Heart right ventricle (tissue), 16 donors: ENCODE data around the gene TROAP. TPM values are rescaled to one million over a fixed set of nuclear protein-coding genes. Genes with fewer than 3 reads are reported as not detected.

Experiments
- ATAC-seq, 8 donors: fragments of 200-7000 bp; cut with Tn5 transposase; one replicate each; pipeline ENCODE4 v1.9.1; 2020; ENCODE audit warnings: mild to moderate bottlenecking in 8 of 8, moderate library complexity in 8 of 8, moderate number of reproducible peaks in 1 of 8
- DNase-seq, 2 donors: peaks; one replicate each; pipeline ENCODE4 v3.0.0-alpha.2; 2020
- H3K27ac ChIP-seq, 10 donors: fragments of 200-600 bp; sonication (generic) in 2 of 10; one replicate each; pipeline versions ENCODE4 v1.5.0 to v1.8.0; 2020 to 2022; ENCODE audit warnings: mild to moderate bottlenecking in 3 of 10
- H3K27me3 ChIP-seq, 7 donors: fragments of 200-600 bp; one replicate each; pipeline ENCODE4 v1.8.0; 2021 to 2022; ENCODE audit warnings: mild to moderate bottlenecking in 2 of 7
- H3K36me3 ChIP-seq, 9 donors: fragments of 200-600 bp; sonication (generic) in 1 of 9; one replicate each; pipeline versions ENCODE4 v1.5.0 to v1.8.0; 2020 to 2022; ENCODE audit warnings: mild to moderate bottlenecking in 2 of 9
- H3K4me1 ChIP-seq, 9 donors: fragments of 200-600 bp; sonication (generic) in 1 of 9; one replicate each; pipeline versions ENCODE4 v1.5.0 to v1.8.0; 2020 to 2022; ENCODE audit warnings: mild to moderate bottlenecking in 4 of 9
- H3K4me3 ChIP-seq, 10 donors: fragments of 200-600 bp; sonication (generic) in 2 of 10; one replicate each; pipeline versions ENCODE4 v1.5.0 to v1.8.0; 2020 to 2022; ENCODE audit warnings: mild to moderate bottlenecking in 7 of 10, moderate library complexity in 2 of 10
- H3K9me3 ChIP-seq, 11 donors: fragments of 200-600 bp in 10 of 11; sonication (generic) in 2 of 11; one replicate each; pipeline versions ENCODE4 v1.5.0 to v1.8.0; 2013 to 2022; ENCODE audit warnings: mild to moderate bottlenecking in 2 of 11, control low read depth in 1 of 11, moderate library complexity in 1 of 11
- WGBS, 2 donors: extraction: QIAGEN DNeasy Blood & Tissue Kit; methylation state at CpG; one replicate each; pipeline ENCODE4 v1.1.7; 2013; ENCODE audit warnings: inconsistent platforms in 1 of 2; 5-methylcytosine and 5-hydroxymethylcytosine counted together
- intact Hi-C, 10 donors: fragments of 100-400 bp; cut with DNase I; formaldehyde crosslinking; loops; one replicate each; pipeline versions ENCODE4 v1.11.1 to v1.14.2; 2022
- polyA plus RNA-seq, 2 donors: library from polyadenylated mRNA; stranded (reverse); fragments of 200-250 nt; gene quantifications; one replicate each; pipeline ENCODE4 v1.2.3, GENCODE V29; 2013
- total RNA-seq, 10 donors: library from RNA; stranded (reverse); fragmentation: NEBNext Ultra II Directional in 3 of 10; extraction: Animal tissue kit (Norgen Biotek cat#: 25700) in 3 of 10; gene quantifications; one replicate each; pipeline versions ENCODE4 v1.2.1 to v1.2.4, GENCODE V29; 2021 to 2023
- TF ChIP-seq, protein P1 (sequence below), 9 donors: fragments of 200-600 bp; sonication (generic) in 2 of 9; IDR thresholded peaks; one replicate each; pipeline versions ENCODE4 v1.5.0 to v1.8.0; 2021 to 2022; ENCODE audit warnings: antibody characterized with exemption in 9 of 9, mild to moderate bottlenecking in 5 of 9, moderate library complexity in 1 of 9
- donor health status: Arrhythmogenic right ventricular cardiomyopathy.
- donor health status: ischemic (EF 13 %, LVEDD 7.1; RV severe dilation, severe dysfunction).
- donor health status: healthy with polysubstance abuse.
- donor health status: DM: no; HTN: yes; CAD: no.
- donor health status: DM: no; HTN: no; CAD: no.
- donor health status: ischemic (EF 25% LVEDD 6.9; RV normal size, moderate dysfunction).
- donor health status: ischemic (EF 25% LVEDD 5.7; RV mildly dilated, moderate dysfunction).
- donor health status: healthy.
- donor health status: DM: yes; HTN: yes; CAD: no.
- donor health status: Ischemic cardiomyopathy.
- donor health status: ischemic (EF 35%, LVEDD 5.7; RV mildly dilated, moderate dysfunction).
- donor health status: nonischemic (EF 11% LVEDD 7.7; RV severe dilation, severe dysfunction).
- donor health status: DM: yes; HTN: yes; CAD: no.
- donor health status: PGD.
- donor health status: ischemic (EF 29% LVEDD 5.4; RV normal size, mild dysfunction).
- donor health status: nonischemic (EF 23%, LVEDD 6.1; RV moderate dilation, normal function).

TROAP gene
- total and polyA plus RNA-seq, 12 donors, result 0.20 to 4.9 (median 0.72) TPM; not detected in 3

DNA sequence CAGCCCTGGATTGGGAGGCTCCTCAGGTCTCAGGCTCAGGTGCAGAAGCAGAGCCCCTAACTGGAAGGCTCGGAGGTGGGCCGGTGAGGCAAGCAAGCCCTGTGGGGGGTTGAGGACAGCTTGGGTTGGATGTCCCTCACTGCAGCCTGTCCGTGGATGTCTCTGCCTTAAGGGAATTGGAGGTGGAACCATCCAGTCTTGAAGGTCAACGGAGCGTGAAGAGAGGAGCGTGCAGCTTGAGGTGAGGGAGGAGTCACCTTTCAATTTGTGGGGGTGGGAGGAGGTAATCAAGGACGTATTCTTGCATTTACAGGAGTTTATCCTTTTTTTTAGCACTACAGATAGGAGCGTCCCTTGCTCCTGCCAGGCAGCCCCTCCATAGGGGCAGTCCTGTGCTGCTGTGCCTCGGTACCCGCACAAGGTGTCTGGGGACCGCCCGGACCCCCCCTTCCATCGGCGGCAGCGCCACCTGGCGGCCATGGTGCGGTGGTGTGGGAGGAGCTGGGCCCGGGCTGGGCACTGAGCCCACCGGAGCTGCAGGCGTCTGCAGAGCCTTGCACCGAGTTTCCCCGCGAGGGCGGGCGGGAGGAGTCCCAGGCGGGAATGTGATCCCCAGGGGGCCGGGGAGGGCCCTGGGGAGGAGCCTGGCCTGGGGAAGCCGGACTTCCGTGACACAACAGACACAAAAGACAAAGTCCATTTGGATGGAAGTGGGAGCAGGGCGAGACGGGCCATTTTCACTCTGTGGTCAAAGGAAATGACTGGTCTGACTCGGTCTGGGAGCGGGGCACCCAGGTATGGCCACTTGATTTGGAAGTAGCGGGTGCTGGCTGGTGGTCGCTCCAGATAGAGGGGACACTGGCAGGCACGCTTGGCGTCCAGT, 24.5 kb downstream of the TROAP start:
- TF ChIP-seq, protein P1, sequence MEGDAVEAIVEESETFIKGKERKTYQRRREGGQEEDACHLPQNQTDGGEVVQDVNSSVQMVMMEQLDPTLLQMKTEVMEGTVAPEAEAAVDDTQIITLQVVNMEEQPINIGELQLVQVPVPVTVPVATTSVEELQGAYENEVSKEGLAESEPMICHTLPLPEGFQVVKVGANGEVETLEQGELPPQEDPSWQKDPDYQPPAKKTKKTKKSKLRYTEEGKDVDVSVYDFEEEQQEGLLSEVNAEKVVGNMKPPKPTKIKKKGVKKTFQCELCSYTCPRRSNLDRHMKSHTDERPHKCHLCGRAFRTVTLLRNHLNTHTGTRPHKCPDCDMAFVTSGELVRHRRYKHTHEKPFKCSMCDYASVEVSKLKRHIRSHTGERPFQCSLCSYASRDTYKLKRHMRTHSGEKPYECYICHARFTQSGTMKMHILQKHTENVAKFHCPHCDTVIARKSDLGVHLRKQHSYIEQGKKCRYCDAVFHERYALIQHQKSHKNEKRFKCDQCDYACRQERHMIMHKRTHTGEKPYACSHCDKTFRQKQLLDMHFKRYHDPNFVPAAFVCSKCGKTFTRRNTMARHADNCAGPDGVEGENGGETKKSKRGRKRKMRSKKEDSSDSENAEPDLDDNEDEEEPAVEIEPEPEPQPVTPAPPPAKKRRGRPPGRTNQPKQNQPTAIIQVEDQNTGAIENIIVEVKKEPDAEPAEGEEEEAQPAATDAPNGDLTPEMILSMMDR (IDR thresholded peaks at IDR 0.05), result peak; percentile 88 to 99 (median 98)
- intact Hi-C loops, result loop anchor here in 1 of 10 donors (10.0 kb wide), 1 partner anchor 53 kb away; the partner anchor contains the start of gene PRPH

DNA sequence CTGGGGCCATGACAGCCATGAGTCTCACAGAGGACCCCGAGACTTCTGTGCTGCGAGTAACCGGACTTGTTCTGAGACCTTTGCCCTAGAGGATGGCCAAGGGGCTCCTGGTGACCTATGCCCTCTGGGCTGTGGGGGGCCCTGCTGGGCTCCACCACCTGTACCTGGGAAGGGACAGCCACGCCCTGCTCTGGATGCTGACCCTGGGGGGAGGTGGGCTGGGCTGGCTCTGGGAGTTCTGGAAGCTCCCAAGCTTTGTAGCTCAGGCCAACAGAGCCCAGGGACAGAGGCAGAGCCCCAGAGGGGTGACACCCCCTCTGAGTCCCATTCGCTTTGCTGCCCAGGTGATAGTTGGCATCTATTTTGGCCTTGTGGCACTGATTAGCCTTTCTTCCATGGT, 25.7 kb downstream of the TROAP start:
- DNase-seq, result no peak
- H3K4me3 ChIP-seq, result no peak overlapping the region
- H3K9me3 ChIP-seq, result no peaks in the 10 kb centered on the region
- H3K36me3 ChIP-seq, result no peaks in the 10 kb centered on the region
- ATAC-seq, result no peak
- TF ChIP-seq, protein P1 (IDR thresholded peaks at IDR 0.05), result no peak
- intact Hi-C loops, result loop anchor here in 1 of 10 donors (10.0 kb wide), 1 partner anchor 54 kb away; the partner anchor contains the start of gene PRPH
- no peak overlapping the region for H3K27ac ChIP-seq
- WGBS, 2 donors, result 95 to 96% methylated on average over 5 of the region's 5 CpGs
- peaks cover 22 to 98% (median 75%) of the 10 kb centered on the region in 7 donors for H3K27me3 ChIP-seq
- H3K4me1 ChIP-seq, result peaks cover 22 to 43% (median 37%) of the 10 kb centered on the region in 9 donors

More for the DNA sequence above, 24.5 kb downstream of the TROAP start:
- DNase-seq, result peak; percentile 77 to 83
- 7 to 10% methylated on average over 34 to 37 of the region's 37 CpGs for WGBS, 2 donors
- H3K9me3 ChIP-seq, result no peaks in the 10 kb centered on the region
- H3K4me1 ChIP-seq, result peaks cover 28 to 55% (median 47%) of the 10 kb centered on the region in 9 donors
- peak; percentile 87 to 95 (median 92) for ATAC-seq
- peaks cover 22 to 98% (median 77%) of the 10 kb centered on the region in 7 donors for H3K27me3 ChIP-seq
- no peaks in the 10 kb centered on the region for H3K36me3 ChIP-seq
- no peak overlapping the region for H3K27ac ChIP-seq
- peak overlapping the region in 9 of 10 donors; percentile 23 to 51 (median 43) for H3K4me3 ChIP-seq

DNA sequence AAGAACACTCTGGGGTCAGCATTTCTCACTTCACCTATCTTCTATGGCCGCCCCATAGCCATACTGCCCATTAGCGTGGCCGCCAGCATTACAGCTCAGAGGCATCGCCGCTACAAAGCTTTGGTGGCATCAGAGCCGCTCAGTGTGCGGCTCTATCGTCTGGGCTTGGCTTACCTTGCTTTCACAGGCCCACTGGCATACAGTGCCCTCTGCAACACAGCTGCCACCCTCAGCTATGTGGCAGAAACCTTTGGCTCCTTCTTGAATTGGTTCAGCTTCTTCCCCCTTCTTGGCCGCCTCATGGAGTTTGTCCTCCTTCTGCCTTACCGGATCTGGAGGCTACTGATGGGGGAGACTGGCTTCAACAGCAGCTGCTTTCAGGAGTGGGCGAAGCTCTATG, 26.2 kb downstream of the TROAP start:
- no peak for ATAC-seq
- peaks cover 22 to 97% (median 73%) of the 10 kb centered on the region in 7 donors for H3K27me3 ChIP-seq
- H3K9me3 ChIP-seq, result no peaks in the 10 kb centered on the region
- intact Hi-C loops, result loop anchor here in 1 of 10 donors (10.0 kb wide), 1 partner anchor 54 kb away; the partner anchor contains the start of gene PRPH
- H3K36me3 ChIP-seq, result no peaks in the 10 kb centered on the region
- H3K4me1 ChIP-seq, result peaks cover 22 to 39% (median 37%) of the 10 kb centered on the region in 9 donors
- 96 to 98% methylated on average over 11 of the region's 11 CpGs for WGBS, 2 donors
- TF ChIP-seq, protein P1 (IDR thresholded peaks at IDR 0.05), result no peak
- DNase-seq, result no peak
- no peak overlapping the region for H3K4me3 ChIP-seq
- H3K27ac ChIP-seq, result no peak overlapping the region

DNA sequence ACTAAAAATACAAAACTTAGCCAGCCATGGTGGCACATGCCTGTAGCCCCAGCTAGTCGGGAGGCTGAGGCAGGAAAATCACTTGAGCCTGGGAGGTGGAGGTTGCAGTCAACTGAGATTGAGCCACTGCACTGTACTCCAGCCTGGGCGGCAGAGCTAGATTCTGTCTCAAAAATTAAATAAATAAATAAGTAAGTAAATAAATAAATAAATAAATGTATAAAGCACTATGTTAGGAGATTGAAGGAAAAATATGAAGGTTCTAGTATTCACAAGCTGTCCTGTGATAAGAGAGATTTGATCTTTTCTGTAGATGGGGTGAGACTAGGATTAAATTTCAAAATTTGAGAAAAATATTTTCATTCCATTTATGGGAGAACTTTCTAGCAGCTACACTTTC, 29.3 kb downstream of the TROAP start:
- TF ChIP-seq, protein P1 (IDR thresholded peaks at IDR 0.05), result no peak
- no peak for DNase-seq
- Histone ChIP-seq H3K4me3 (no peak overlapping the region), H3K27me3 (peaks cover 7 to 89% (median 48%) of the 10 kb centered on the region in 7 donors), H3K9me3 (no peaks in the 10 kb centered on the region), H3K36me3 (no peaks in the 10 kb centered on the region), H3K27ac (no peak overlapping the region), H3K4me1 (peaks cover 3 to 12% (median 10%) of the 10 kb centered on the region in 9 donors)
- intact Hi-C loops, result loop anchor here in 1 of 10 donors (10.0 kb wide), 1 partner anchor 232 kb away; no protein-coding TSS in a partner anchor
- 60 to 84% methylated on average over 2 of the region's 2 CpGs for WGBS, 2 donors
- ATAC-seq, result no peak
